Endothelial cell of umbilical vein (primary cell): ENCODE measurements around the gene CHST15. TPM values are rescaled to one million over a fixed set of nuclear protein-coding genes. Genes with fewer than 3 reads are reported as not detected.

Experiments used
- BruUV-seq: library from RNA; stranded (reverse); fragments of 400-500 nt; replicated peaks from 2 replicates; lab custom pipeline; 2021; lab: Mats Ljungman, UMichigan
- CTCF ChIA-PET: fragments of 300-600, 350-600 bp; sonication (Branson Sonifier 250); formaldehyde crosslinking; loops from one replicate; lab custom pipeline; 2021; ENCODE audit warnings: antibody characterized with exemption, inconsistent platforms; lab: Charles Lee
- POLR2A ChIA-PET: fragments of 300-600, 350-600 bp; sonication (Branson Sonifier 250); formaldehyde crosslinking; loops from one replicate; lab custom pipeline; 2021; ENCODE audit warnings: antibody characterized with exemption, inconsistent platforms; lab: Charles Lee
- DNase-seq: peaks from one replicate; pipeline ENCODE4 v3.0.0-alpha.2; 2011; ENCODE audit warnings: low read depth, low spot score
- FAIRE-seq: peaks from 2 replicates; lab custom pipeline; 2011; peaks lifted over from hg19 to GRCh38; lab: Jason Lieb, UNC
- H2AFZ ChIP-seq: 2 replicates; pipeline ENCODE4 v1.6.0; 2012; ENCODE audit warnings: low read depth, low read length, control low read depth, inconsistent platforms
- H3K27ac ChIP-seq: 2 replicates; pipeline ENCODE4 v1.5.1; 2011; ENCODE audit warnings: low read depth, mild to moderate bottlenecking, control low read depth, low read length, moderate library complexity; ENCODE audit not compliant: insufficient read depth
- H3K27me3 ChIP-seq, 2 experiments: 2 replicates each; pipeline versions ENCODE4 v1.6.0 to v1.6.1; 2011; ENCODE audit warnings: low read length in 2 of 2, mixed read lengths in 1 of 2; ENCODE audit not compliant: control insufficient read depth in 2 of 2, insufficient read depth in 2 of 2
- H3K36me3 ChIP-seq, 2 experiments: 2 replicates in 1 of 2; 3 replicates in 1 of 2; pipeline ENCODE4 v1.5.1; 2011; ENCODE audit warnings: low read length in 2 of 2, mild to moderate bottlenecking in 1 of 2, moderate library complexity in 1 of 2; ENCODE audit not compliant: control insufficient read depth in 2 of 2, insufficient read depth in 2 of 2; ENCODE audit errors: extremely low read depth in 1 of 2
- H3K4me1 ChIP-seq: 3 replicates; pipeline ENCODE4 v1.5.1; 2011; ENCODE audit warnings: mild to moderate bottlenecking, low read length; ENCODE audit not compliant: control insufficient read depth, insufficient read depth; ENCODE audit errors: extremely low read depth
- H3K4me2 ChIP-seq: 2 replicates; pipeline ENCODE4 v1.6.1; 2011; ENCODE audit warnings: low read length, control low read depth, mixed read lengths; ENCODE audit not compliant: insufficient read depth
- H3K4me3 ChIP-seq, 3 experiments: fragments of 200-600 bp in 1 of 3; sonication (generic), shearing (Covaris generic) in 1 of 3; replicated peaks in 1 of 3; 2 replicates each; pipeline ENCODE4 v1.5.1; 2011 to 2016; ENCODE audit warnings: control low read depth in 3 of 3, low read length in 3 of 3, mild to moderate bottlenecking in 2 of 3, inconsistent platforms in 1 of 3, low read depth in 1 of 3, moderate library complexity in 1 of 3; ENCODE audit not compliant: insufficient read depth in 1 of 3
- H3K79me2 ChIP-seq: 2 replicates; pipeline ENCODE4 v1.6.0; 2012; ENCODE audit warnings: low read length, inconsistent platforms; ENCODE audit not compliant: control insufficient read depth, insufficient read depth
- H3K9ac ChIP-seq: replicated peaks from 2 replicates; pipeline ENCODE3; 2011; ENCODE audit warnings: low read length, control low read depth; ENCODE audit not compliant: insufficient read depth; ENCODE audit errors: extremely low read depth
- H3K9me1 ChIP-seq: replicated peaks from 3 replicates; pipeline ENCODE4 v1.6.0; 2011; ENCODE audit warnings: mild to moderate bottlenecking, low read length; ENCODE audit not compliant: control insufficient read depth, insufficient read depth; ENCODE audit errors: extremely low read depth
- H3K9me3 ChIP-seq: replicated peaks from 2 replicates; pipeline ENCODE4 v1.5.1; 2012; ENCODE audit warnings: low read length, inconsistent platforms; ENCODE audit not compliant: control insufficient read depth, insufficient read depth
- H4K20me1 ChIP-seq: replicated peaks from 2 replicates; pipeline ENCODE3; 2011; ENCODE audit warnings: mild to moderate bottlenecking, low read length; ENCODE audit not compliant: control insufficient read depth, insufficient read depth; ENCODE audit errors: extremely low read depth
- EZH2 ChIP-seq: IDR thresholded peaks from 2 replicates; pipeline ENCODE4 v1.6.1; 2012; ENCODE audit warnings: borderline replicate concordance, low read depth, mild to moderate bottlenecking, moderate library complexity, low read length, inconsistent platforms; ENCODE audit not compliant: severe bottlenecking
- FOS ChIP-seq: IDR thresholded peaks from 2 replicates; pipeline ENCODE4 v1.6.1; 2011; ENCODE audit warnings: mild to moderate bottlenecking, low read length, moderate library complexity, borderline replicate concordance; ENCODE audit not compliant: insufficient read depth
- GATA2 ChIP-seq: IDR thresholded peaks from 2 replicates; pipeline ENCODE4 v1.7.0; 2011; ENCODE audit warnings: low read depth, mild to moderate bottlenecking, moderate library complexity, mixed read lengths, low read length; ENCODE audit not compliant: insufficient read length, insufficient read depth
- JUN ChIP-seq: IDR thresholded peaks from 2 replicates; pipeline ENCODE4 v1.6.1; 2011; ENCODE audit warnings: borderline replicate concordance, low read depth; ENCODE audit not compliant: insufficient read length, insufficient read depth
- MAX ChIP-seq: IDR thresholded peaks from 2 replicates; pipeline ENCODE4 v1.6.1; 2011; ENCODE audit not compliant: insufficient read depth, insufficient read length
- MYC ChIP-seq: IDR thresholded peaks from one replicate; pipeline ENCODE4 v1.6.1; 2011; ENCODE audit warnings: mild to moderate bottlenecking, low read depth, low read length
- POLR2A ChIP-seq: IDR thresholded peaks from 2 replicates; pipeline ENCODE4 v1.6.1; 2012; ENCODE audit warnings: low read depth, mild to moderate bottlenecking, control low read depth, low read length
- POLR2AphosphoS5 ChIP-seq: IDR thresholded peaks from 2 replicates; pipeline ENCODE4 v1.6.1; 2012; ENCODE audit warnings: low read depth, mild to moderate bottlenecking, control low read depth, low read length, moderate library complexity; ENCODE audit not compliant: insufficient read depth
- dilution Hi-C: fragments of 300-500 bp; cut with MboI; formaldehyde crosslinking; loops from one replicate; pipeline ENCODE4 v1.15.0; 2019; ENCODE audit warnings: low sequenced_read_pairs; ENCODE audit not compliant: extremely low pct_ligation_motif_present
- intact Hi-C: fragments of 100-400 bp; cut with micrococcal nuclease; formaldehyde crosslinking; loops from one replicate; pipeline ENCODE4 v1.10.0; 2022
- polyA plus RNA-seq, 4 experiments: library from polyadenylated mRNA; depleted of rRNA in 3 of 4; stranded (reverse) in 3 of 4; unstranded in 1 of 4; fragments of >200 nt; gene quantifications; 2 replicates each; pipeline versions ENCODE4 v1.2.1 to v1.2.3, GENCODE V29; 2011 to 2012; ENCODE audit warnings: missing spikeins in 1 of 4
- total RNA-seq: library from RNA; stranded (reverse); gene quantifications from 2 replicates; pipeline ENCODE4 v1.2.3, GENCODE V29; 2021
- TF ChIP-seq, protein P1 (sequence below), 2 donors: IDR thresholded peaks; 1 replicate in 1 of 2; 2 replicates in 1 of 2; pipeline ENCODE4 v1.5.1; 2011; ENCODE audit warnings: low read length in 2 of 2, mild to moderate bottlenecking in 2 of 2, moderate library complexity in 2 of 2, control low read depth in 1 of 2, inconsistent platforms in 1 of 2, low read depth in 1 of 2; ENCODE audit not compliant: insufficient read depth in 1 of 2; ENCODE audit errors: extremely low read depth in 1 of 2

CHST15 gene
- total and polyA plus RNA-seq, 2 donors (not counting 3 experiments of a cell fraction or from before 2014, with no cell fraction given): 23.1 to 29.2 TPM

- POLR2A ChIA-PET: no interaction called here
- DNase-seq: no peak
- Histone ChIP-seq H2AFZ (no peak overlapping the region), H3K79me2 (no peaks in the 10 kb centered on the region), H3K27ac (no peak overlapping the region), H4K20me1 (no peaks in the 10 kb centered on the region), H3K9ac (no peak overlapping the region), H3K9me3 (no peaks in the 10 kb centered on the region), H3K4me2 (no peak overlapping the region), H3K4me1 (peaks cover 6% of the 10 kb centered on the region), H3K27me3 (peaks cover 6 to 48% of the 10 kb centered on the region in 2 experiments), H3K4me3 (peak overlapping the region in 1 of 3 experiments; percentile 75), H3K36me3 (no peaks in the 10 kb centered on the region), H3K9me1 (no peaks in the 10 kb centered on the region)
- TF ChIP-seq MYC (no peak), MAX (no peak), EZH2 (no peak), POLR2AphosphoS5 (no peak), GATA2 (no peak), POLR2A (no peak), FOS (no peak), JUN (no peak)
- TF ChIP-seq, protein P1, sequence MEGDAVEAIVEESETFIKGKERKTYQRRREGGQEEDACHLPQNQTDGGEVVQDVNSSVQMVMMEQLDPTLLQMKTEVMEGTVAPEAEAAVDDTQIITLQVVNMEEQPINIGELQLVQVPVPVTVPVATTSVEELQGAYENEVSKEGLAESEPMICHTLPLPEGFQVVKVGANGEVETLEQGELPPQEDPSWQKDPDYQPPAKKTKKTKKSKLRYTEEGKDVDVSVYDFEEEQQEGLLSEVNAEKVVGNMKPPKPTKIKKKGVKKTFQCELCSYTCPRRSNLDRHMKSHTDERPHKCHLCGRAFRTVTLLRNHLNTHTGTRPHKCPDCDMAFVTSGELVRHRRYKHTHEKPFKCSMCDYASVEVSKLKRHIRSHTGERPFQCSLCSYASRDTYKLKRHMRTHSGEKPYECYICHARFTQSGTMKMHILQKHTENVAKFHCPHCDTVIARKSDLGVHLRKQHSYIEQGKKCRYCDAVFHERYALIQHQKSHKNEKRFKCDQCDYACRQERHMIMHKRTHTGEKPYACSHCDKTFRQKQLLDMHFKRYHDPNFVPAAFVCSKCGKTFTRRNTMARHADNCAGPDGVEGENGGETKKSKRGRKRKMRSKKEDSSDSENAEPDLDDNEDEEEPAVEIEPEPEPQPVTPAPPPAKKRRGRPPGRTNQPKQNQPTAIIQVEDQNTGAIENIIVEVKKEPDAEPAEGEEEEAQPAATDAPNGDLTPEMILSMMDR (IDR thresholded peaks at IDR 0.05; ENCODE audit: extremely low read depth in 1 of 2, insufficient read depth in 1 of 2, low read depth in 1 of 2, low read length in 2 of 2): no peak
- no TSS peak for BruUV-seq
- CTCF ChIA-PET: interaction anchor here (0.9 to 3.8 kb wide), 4 partner anchors 9 to 294 kb away, joined by 3 to 26 read pairs (median 7); no protein-coding TSS in a partner anchor
- no peak for FAIRE-seq
- intact Hi-C loops: loop anchor here (1.0 kb wide), 1 partner anchor 12 kb away; no protein-coding TSS in a partner anchor
- dilution Hi-C loops: no loop called here
Measured at GRCh38 chr10:124094419-124094785, 1.0 kb upstream of the CHST15 start.
